CD8-positive, alpha-beta memory T cell (primary cell): Measurements from ENCODE around the gene SLC12A4. TPM values are rescaled to one million over a fixed set of nuclear protein-coding genes. Genes with fewer than 3 reads are reported as not detected.
"Not testable (repeated sequence)": the region's sequence is repeated elsewhere in the genome, so short reads cannot be mapped to it uniquely, and the experiment has no call there.

Source experiments
- CTCF ChIA-PET: fragments of 350-600 bp; sonication (Branson Sonifier 250); formaldehyde crosslinking; loops from one replicate; lab custom pipeline; 2021; ENCODE audit warnings: antibody characterized with exemption; lab: Charles Lee
- POLR2A ChIA-PET: fragments of 350-600 bp; sonication (Branson Sonifier 250); formaldehyde crosslinking; loops from one replicate; lab custom pipeline; 2021; ENCODE audit warnings: antibody characterized with exemption; lab: Charles Lee
- DNase-seq, 5 donors: peaks; one replicate each; pipeline versions ENCODE4 v3.0.0 to v3.0.0-alpha.2; 2020 to 2022; ENCODE audit warnings: mixed read lengths in 1 of 5
- H3K27ac ChIP-seq: one replicate; pipeline ENCODE4 v1.7.0; 2013; ENCODE audit warnings: low read depth, mild to moderate bottlenecking, low read length, moderate library complexity
- H3K27me3 ChIP-seq: 2 replicates; pipeline ENCODE4 v1.7.0; 2013; ENCODE audit warnings: low read length, mild to moderate bottlenecking; ENCODE audit not compliant: insufficient read depth, poor library complexity, severe bottlenecking
- H3K36me3 ChIP-seq: 2 replicates; pipeline ENCODE4 v1.7.0; 2013; ENCODE audit warnings: mild to moderate bottlenecking, low read length, moderate library complexity; ENCODE audit not compliant: insufficient read depth
- H3K4me1 ChIP-seq: 2 replicates; pipeline ENCODE4 v1.7.0; 2013; ENCODE audit warnings: mild to moderate bottlenecking, low read length, moderate library complexity; ENCODE audit not compliant: insufficient read depth
- H3K4me3 ChIP-seq: 2 replicates; pipeline ENCODE4 v1.7.0; 2013; ENCODE audit warnings: mild to moderate bottlenecking, low read length
- H3K9me3 ChIP-seq: 2 replicates; pipeline ENCODE4 v1.7.0; 2013; ENCODE audit warnings: mild to moderate bottlenecking, low read length
- H3K27ac Mint-ChIP-seq, 8 donors: one replicate each; pipeline ENCODE4 v1.8.0; 2020 to 2021; ENCODE audit warnings: mixed read lengths in 8 of 8, mild to moderate bottlenecking in 6 of 8, inconsistent platforms in 3 of 8, moderate library complexity in 3 of 8
- H3K27me3 Mint-ChIP-seq, 2 donors: one replicate each; pipeline ENCODE4 v1.8.0; 2020 to 2021; ENCODE audit warnings: mixed read lengths in 2 of 2, mild to moderate bottlenecking in 1 of 2, moderate library complexity in 1 of 2
- H3K36me3 Mint-ChIP-seq, 3 donors: one replicate each; pipeline ENCODE4 v1.8.0; 2020 to 2021; ENCODE audit warnings: mixed read lengths in 3 of 3, inconsistent platforms in 1 of 3, mild to moderate bottlenecking in 1 of 3
- H3K4me1 Mint-ChIP-seq, 3 donors: one replicate each; pipeline ENCODE4 v1.8.0; 2020 to 2021; ENCODE audit warnings: mixed read lengths in 3 of 3, inconsistent platforms in 1 of 3, mild to moderate bottlenecking in 1 of 3
- H3K4me3 Mint-ChIP-seq, 7 donors: one replicate each; pipeline ENCODE4 v1.8.0; 2020 to 2021; ENCODE audit warnings: mixed read lengths in 7 of 7, mild to moderate bottlenecking in 6 of 7, moderate library complexity in 4 of 7, inconsistent platforms in 2 of 7
- H3K9me3 Mint-ChIP-seq, 5 donors: one replicate each; pipeline ENCODE4 v1.8.0; 2020 to 2022; ENCODE audit warnings: mixed read lengths in 5 of 5, mild to moderate bottlenecking in 3 of 5, moderate library complexity in 2 of 5, inconsistent platforms in 1 of 5
- polyA plus RNA-seq: library from polyadenylated mRNA; unstranded; fragments of 300-500 nt; fragmentation: Illumina TruSeq; gene quantifications from one replicate; pipeline ENCODE4 v1.2.3, GENCODE V29; 2021
- total RNA-seq, 2 experiments: library from RNA; stranded (reverse); gene quantifications; one replicate each; pipeline ENCODE4 v1.2.3, GENCODE V29; 2021

Gene SLC12A4
- total and polyA plus RNA-seq, 3 experiments from 2014 or later, result 5.1 to 34.1 (median 30.6) TPM

- Histone ChIP-seq H3K9me3 (no peaks in the 10 kb centered on the region), H3K27me3 (no peaks in the 10 kb centered on the region), H3K4me3 (no peak overlapping the region), H3K27ac (no peak overlapping the region), H3K36me3 (no peaks in the 10 kb centered on the region), H3K4me1 (no peaks in the 10 kb centered on the region)
- Mint-ChIP-seq H3K27ac (peak overlapping the region in 1 of 8 donors; percentile 32), H3K9me3 (no peaks in the 10 kb centered on the region), H3K4me1 (no peaks in the 10 kb centered on the region), H3K27me3 (peaks cover 0 to 2% of the 10 kb centered on the region in 2 donors), H3K36me3 (no peaks in the 10 kb centered on the region), H3K4me3 (no peak overlapping the region)
- no peak for DNase-seq
- ChIA-PET CTCF (interaction anchor here (1.6 kb wide), 1 partner anchor 40 kb away, joined by 4 read pairs; no protein-coding TSS in a partner anchor), POLR2A (no interaction called here)
These were observed 7.1 kb upstream of the SLC12A4 start for GRCh38 chr16:67975321-67976105.

DNA sequence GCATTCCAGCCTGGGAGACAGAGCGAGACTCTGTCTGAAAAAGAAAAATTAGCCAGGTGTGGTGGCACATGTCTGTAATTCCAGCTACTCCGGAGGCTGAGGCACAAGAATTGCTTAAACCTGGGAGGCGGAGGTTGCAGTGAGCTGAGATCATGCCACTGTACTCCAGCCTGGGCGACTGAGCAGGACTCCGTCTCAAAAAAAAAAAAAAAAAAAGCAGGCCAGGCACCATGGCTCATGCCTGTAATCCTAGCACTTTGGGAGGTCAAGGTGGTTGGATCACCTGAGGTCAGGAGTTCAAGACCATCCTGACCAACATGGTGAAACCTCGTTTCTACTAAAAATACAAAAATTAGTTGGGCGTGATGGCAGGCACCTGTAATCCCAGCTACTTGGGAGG, 3.8 kb upstream of the SLC12A4 start:
- ChIA-PET CTCF (interaction anchor here (0.6 to 1.6 kb wide), 3 partner anchors 69 to 452 kb away, joined by 3 to 5 read pairs (median 4); no protein-coding TSS in a partner anchor), POLR2A (interaction anchor here (0.7 kb wide), 1 partner anchor 277 kb away, joined by 3 read pairs; no protein-coding TSS in a partner anchor)
- not testable (repeated sequence) for H3K27me3 Mint-ChIP-seq, H3K9me3 ChIP-seq, H3K27ac ChIP-seq, H3K4me3 ChIP-seq, H3K27me3 ChIP-seq, H3K4me1 ChIP-seq, DNase-seq, H3K9me3 Mint-ChIP-seq, H3K4me3 Mint-ChIP-seq, H3K36me3 Mint-ChIP-seq, H3K36me3 ChIP-seq
- peaks cover 11 to 15% (median 13%) of the 10 kb centered on the region in 3 donors for H3K4me1 Mint-ChIP-seq
- peak overlapping the region in 1 of 8 donors; percentile 21 for H3K27ac Mint-ChIP-seq

GRCh38 chr16:67971111-67971510, 2.7 kb upstream of the SLC12A4 start:
- peaks cover 0 to 2% of the 10 kb centered on the region in 2 donors for H3K27me3 Mint-ChIP-seq
- H3K9me3 ChIP-seq, result no peaks in the 10 kb centered on the region
- no peaks in the 10 kb centered on the region for H3K9me3 Mint-ChIP-seq
- ChIA-PET POLR2A (no interaction called here), CTCF (interaction anchor here (1.0 to 1.6 kb wide), 2 partner anchors 23 to 70 kb away, joined by 3 to 5 read pairs; no protein-coding TSS in a partner anchor)
- peaks cover 17% of the 10 kb centered on the region for H3K4me1 ChIP-seq
- no peak overlapping the region for H3K4me3 ChIP-seq
- peaks cover 20 to 23% (median 22%) of the 10 kb centered on the region in 3 donors for H3K4me1 Mint-ChIP-seq
- no peak for DNase-seq
- H3K36me3 ChIP-seq, result no peaks in the 10 kb centered on the region
- no peaks in the 10 kb centered on the region for H3K27me3 ChIP-seq
- H3K36me3 Mint-ChIP-seq, result peaks cover 0 to 4% (median 0%) of the 10 kb centered on the region in 3 donors
- H3K4me3 Mint-ChIP-seq, result peak overlapping the region in 4 of 7 donors; percentile 42 to 88 (median 52)
- H3K27ac ChIP-seq, result no peak overlapping the region
- peak overlapping the region in 3 of 8 donors; percentile 12 to 75 (median 26) for H3K27ac Mint-ChIP-seq

- peak overlapping the region; percentile 83 to 99 (median 92) for H3K4me3 Mint-ChIP-seq
- Histone ChIP-seq H3K4me1 (peaks cover 17% of the 10 kb centered on the region), H3K4me3 (peak overlapping the region; percentile 81), H3K36me3 (no peaks in the 10 kb centered on the region), H3K27me3 (no peaks in the 10 kb centered on the region), H3K27ac (peak overlapping the region; percentile 67), H3K9me3 (no peaks in the 10 kb centered on the region)
- POLR2A ChIA-PET, result interaction anchor here (1.0 to 1.8 kb wide), 2 partner anchors 19 to 34 kb away, joined by 3 to 7 read pairs; no protein-coding TSS in a partner anchor
- CTCF ChIA-PET, result interaction anchor here (1.2 to 1.9 kb wide), 3 partner anchors 29 to 85 kb away, joined by 3 to 6 read pairs (median 4); partner anchors contain the start of gene NRN1L
- peak overlapping the region; percentile 51 to 98 (median 90) for H3K27ac Mint-ChIP-seq
- no peaks in the 10 kb centered on the region for H3K27me3 Mint-ChIP-seq
- H3K4me1 Mint-ChIP-seq, result peaks cover 20 to 29% (median 29%) of the 10 kb centered on the region in 3 donors
- H3K36me3 Mint-ChIP-seq, result peaks cover 0 to 4% (median 0%) of the 10 kb centered on the region in 3 donors
- H3K9me3 Mint-ChIP-seq, result no peaks in the 10 kb centered on the region
- peak in 2 of 5 donors; percentile 18 to 34 for DNase-seq
These were observed 1.0 kb upstream of the SLC12A4 start for GRCh38 chr16:67969254-67970039.

GRCh38 chr16:67967958-67968399, 458 bp downstream of the SLC12A4 start:
- H3K27ac ChIP-seq, result peak overlapping the region; percentile 54
- peak in 3 of 5 donors; percentile 16 to 34 (median 25) for DNase-seq
- H3K27me3 Mint-ChIP-seq, result no peaks in the 10 kb centered on the region
- H3K4me3 ChIP-seq, result peak overlapping the region; percentile 81
- peaks cover 17% of the 10 kb centered on the region for H3K4me1 ChIP-seq
- H3K36me3 Mint-ChIP-seq, result peaks cover 0 to 6% (median 0%) of the 10 kb centered on the region in 3 donors
- no peaks in the 10 kb centered on the region for H3K9me3 ChIP-seq
- ChIA-PET CTCF (interaction anchor here (1.5 to 1.9 kb wide), 2 partner anchors 73 to 84 kb away, joined by 3 to 6 read pairs; partner anchors contain the start of gene NRN1L), POLR2A (interaction anchor here (1.8 kb wide), 1 partner anchor 32 kb away, joined by 7 read pairs; no protein-coding TSS in a partner anchor)
- H3K36me3 ChIP-seq, result no peaks in the 10 kb centered on the region
- no peaks in the 10 kb centered on the region for H3K9me3 Mint-ChIP-seq
- H3K4me1 Mint-ChIP-seq, result peaks cover 20 to 32% (median 30%) of the 10 kb centered on the region in 3 donors
- H3K27ac Mint-ChIP-seq, result peak overlapping the region; percentile 2 to 95 (median 92)
- no peaks in the 10 kb centered on the region for H3K27me3 ChIP-seq
- peak overlapping the region; percentile 83 to 97 (median 96) for H3K4me3 Mint-ChIP-seq

DNA sequence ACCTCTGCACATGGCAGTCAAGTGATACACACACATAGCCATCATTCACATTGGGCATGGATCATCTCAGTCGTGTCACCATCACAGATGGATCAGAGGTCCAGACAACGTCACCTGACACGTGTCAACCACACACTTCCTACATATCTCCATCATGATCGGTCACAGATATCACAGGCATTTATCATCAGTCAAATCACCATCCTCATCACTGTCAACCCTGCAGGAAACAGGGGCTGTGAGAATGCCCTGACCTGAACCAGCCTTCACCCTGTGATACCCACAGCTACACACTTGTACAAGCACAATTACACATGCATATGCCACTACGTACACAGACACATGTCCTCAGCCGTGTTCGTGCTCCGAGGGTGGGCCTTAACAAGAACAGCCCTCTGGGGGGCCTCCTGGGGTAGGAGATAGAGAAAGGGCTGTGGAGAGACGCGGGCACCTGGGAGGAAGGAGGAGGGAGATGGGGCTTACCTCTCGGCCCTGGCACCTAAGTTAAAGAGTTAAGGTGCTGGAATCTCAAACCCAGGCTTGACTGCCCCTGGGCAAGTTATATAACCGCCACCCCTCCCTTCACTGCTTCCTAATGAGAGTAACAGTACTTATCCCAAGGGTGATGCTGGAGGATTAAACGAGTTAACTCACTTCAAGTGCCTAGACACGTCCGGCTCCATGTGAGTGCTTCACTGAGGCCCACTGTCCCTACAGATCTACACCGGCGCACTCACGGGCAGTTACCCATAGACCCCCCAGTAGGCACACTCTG, 1.1 kb downstream of the SLC12A4 start:
- Mint-ChIP-seq H3K27ac (peak overlapping the region; percentile 2 to 95 (median 92)), H3K36me3 (peaks cover 0 to 9% (median 0%) of the 10 kb centered on the region in 3 donors), H3K4me1 (peaks cover 22 to 32% (median 30%) of the 10 kb centered on the region in 3 donors), H3K27me3 (no peaks in the 10 kb centered on the region), H3K4me3 (peak overlapping the region; percentile 83 to 97 (median 96)), H3K9me3 (no peaks in the 10 kb centered on the region)
- POLR2A ChIA-PET, result interaction anchor here (1.0 kb wide), 1 partner anchor 32 kb away, joined by 4 read pairs; no protein-coding TSS in a partner anchor
- CTCF ChIA-PET, result interaction anchor here (1.0 to 1.9 kb wide), 3 partner anchors 25 to 83 kb away, joined by 3 to 6 read pairs (median 5); partner anchors contain the start of gene NRN1L
- peaks cover 17% of the 10 kb centered on the region for H3K4me1 ChIP-seq
- H3K36me3 ChIP-seq, result no peaks in the 10 kb centered on the region
- DNase-seq, result peak in 2 of 5 donors; percentile 29 to 46
- H3K27me3 ChIP-seq, result no peaks in the 10 kb centered on the region
- no peaks in the 10 kb centered on the region for H3K9me3 ChIP-seq
- peak overlapping the region; percentile 54 for H3K27ac ChIP-seq
- H3K4me3 ChIP-seq, result peak overlapping the region; percentile 81
